Activated CD8-positive, alpha-beta T cell treated with anti-CD3 and anti-CD28 coated beads for 36 hours (primary cell): Measurements from ENCODE around the gene MYO9A. TPM values are rescaled to one million over a fixed set of nuclear protein-coding genes. Genes with fewer than 3 reads are reported as not detected.

ENCODE experiments used
- ATAC-seq: fragments of 200-7000 bp; cut with Tn5 transposase; one replicate; pipeline ENCODE4 v1.10.0; 2021; ENCODE audit warnings: mild to moderate bottlenecking, moderate library complexity
- CTCF ChIA-PET: fragments of 350-600 bp; sonication (Branson Sonifier 250); formaldehyde crosslinking; loops from one replicate; lab custom pipeline; 2021; ENCODE audit warnings: antibody characterized with exemption; lab: Charles Lee
- POLR2A ChIA-PET: fragments of 350-600 bp; sonication (Branson Sonifier 250); formaldehyde crosslinking; loops from one replicate; lab custom pipeline; 2021; ENCODE audit warnings: antibody characterized with exemption; lab: Charles Lee
- DNase-seq: peaks from one replicate; pipeline ENCODE4 v3.0.0-alpha.2; 2020
- H3K27ac Mint-ChIP-seq: one replicate; pipeline ENCODE4 v1.8.0; 2021; ENCODE audit warnings: mild to moderate bottlenecking, mixed read lengths
- H3K27me3 Mint-ChIP-seq: one replicate; pipeline ENCODE4 v1.8.0; 2021; ENCODE audit warnings: mixed read lengths
- H3K36me3 Mint-ChIP-seq: one replicate; pipeline ENCODE4 v1.8.0; 2021; ENCODE audit warnings: low read depth, mixed read lengths
- H3K4me1 Mint-ChIP-seq: one replicate; pipeline ENCODE4 v1.8.0; 2021; ENCODE audit warnings: low read depth, mixed read lengths
- H3K4me3 Mint-ChIP-seq: one replicate; pipeline ENCODE4 v1.8.0; 2021; ENCODE audit warnings: mild to moderate bottlenecking, moderate library complexity, mixed read lengths
- H3K9me3 Mint-ChIP-seq: one replicate; pipeline ENCODE4 v1.8.0; 2021; ENCODE audit warnings: mixed read lengths
- intact Hi-C: fragments of 100-400 bp; cut with micrococcal nuclease; formaldehyde crosslinking; loops from one replicate; pipeline ENCODE4 v1.10.0; 2022
- total RNA-seq, 2 experiments: library from RNA; stranded (reverse); gene quantifications; one replicate each; pipeline ENCODE4 v1.2.3, GENCODE V29; 2021
- TF ChIP-seq, protein P1 (sequence below): fragments of 200-600 bp; IDR thresholded peaks from one replicate; pipeline ENCODE4 v1.8.0; 2022; ENCODE audit warnings: antibody characterized with exemption, mild to moderate bottlenecking

The MYO9A gene
- total RNA-seq, 2 experiments from 2014 or later, result 16.8 to 18.7 TPM

DNA sequence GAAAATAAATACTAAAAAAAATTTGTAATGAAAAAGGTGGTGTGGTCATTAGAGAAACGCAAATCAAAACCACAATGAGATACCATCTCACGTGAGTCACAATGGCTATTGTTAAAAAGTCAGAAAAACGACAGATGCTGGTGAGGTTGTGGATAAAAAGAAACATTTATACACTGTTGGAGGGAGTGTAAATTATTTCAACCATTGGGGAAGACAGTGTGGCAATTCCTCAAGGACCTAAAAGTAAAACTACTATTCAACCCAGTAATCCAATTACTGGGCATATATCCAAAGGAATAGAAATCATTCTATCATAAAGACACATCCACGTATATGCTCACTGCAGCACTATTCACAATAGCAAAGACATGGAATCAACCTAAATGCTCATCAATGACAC is 120.3 kb downstream of the MYO9A start:
- peaks cover 21% of the 10 kb centered on the region for H3K36me3 Mint-ChIP-seq
- ATAC-seq (no peak), DNase-seq (no peak)
- H3K27me3 Mint-ChIP-seq, result no peaks in the 10 kb centered on the region
- H3K4me3 Mint-ChIP-seq, result no peak overlapping the region
- intact Hi-C loops, result no loop called here
- no peak overlapping the region for H3K27ac Mint-ChIP-seq
- CTCF ChIA-PET, result no interaction called here
- TF ChIP-seq, protein P1, sequence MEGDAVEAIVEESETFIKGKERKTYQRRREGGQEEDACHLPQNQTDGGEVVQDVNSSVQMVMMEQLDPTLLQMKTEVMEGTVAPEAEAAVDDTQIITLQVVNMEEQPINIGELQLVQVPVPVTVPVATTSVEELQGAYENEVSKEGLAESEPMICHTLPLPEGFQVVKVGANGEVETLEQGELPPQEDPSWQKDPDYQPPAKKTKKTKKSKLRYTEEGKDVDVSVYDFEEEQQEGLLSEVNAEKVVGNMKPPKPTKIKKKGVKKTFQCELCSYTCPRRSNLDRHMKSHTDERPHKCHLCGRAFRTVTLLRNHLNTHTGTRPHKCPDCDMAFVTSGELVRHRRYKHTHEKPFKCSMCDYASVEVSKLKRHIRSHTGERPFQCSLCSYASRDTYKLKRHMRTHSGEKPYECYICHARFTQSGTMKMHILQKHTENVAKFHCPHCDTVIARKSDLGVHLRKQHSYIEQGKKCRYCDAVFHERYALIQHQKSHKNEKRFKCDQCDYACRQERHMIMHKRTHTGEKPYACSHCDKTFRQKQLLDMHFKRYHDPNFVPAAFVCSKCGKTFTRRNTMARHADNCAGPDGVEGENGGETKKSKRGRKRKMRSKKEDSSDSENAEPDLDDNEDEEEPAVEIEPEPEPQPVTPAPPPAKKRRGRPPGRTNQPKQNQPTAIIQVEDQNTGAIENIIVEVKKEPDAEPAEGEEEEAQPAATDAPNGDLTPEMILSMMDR, result no peak
- H3K4me1 Mint-ChIP-seq, result no peaks in the 10 kb centered on the region
- H3K9me3 Mint-ChIP-seq, result no peaks in the 10 kb centered on the region
- POLR2A ChIA-PET, result no interaction called here

DNA sequence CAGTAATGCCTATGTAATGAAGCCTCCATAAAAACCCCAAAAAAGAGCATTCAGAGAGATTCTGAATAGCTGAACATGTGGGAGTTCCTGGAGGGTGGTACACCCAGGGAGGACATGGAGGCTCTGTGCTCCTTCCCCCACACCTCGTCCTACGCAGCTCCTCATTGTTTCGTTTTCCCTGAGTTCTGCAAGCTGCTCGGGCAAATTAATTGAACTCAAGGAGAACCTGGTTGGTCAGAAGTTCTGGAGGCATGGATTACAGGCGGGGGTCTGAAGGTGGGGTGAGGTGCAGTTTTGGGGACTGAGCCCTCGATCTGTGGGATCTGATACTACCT is 142.2 kb downstream of the MYO9A start:
- no peak overlapping the region for H3K4me3 Mint-ChIP-seq
- H3K27ac Mint-ChIP-seq, result no peak overlapping the region
- intact Hi-C loops, result no loop called here

DNA sequence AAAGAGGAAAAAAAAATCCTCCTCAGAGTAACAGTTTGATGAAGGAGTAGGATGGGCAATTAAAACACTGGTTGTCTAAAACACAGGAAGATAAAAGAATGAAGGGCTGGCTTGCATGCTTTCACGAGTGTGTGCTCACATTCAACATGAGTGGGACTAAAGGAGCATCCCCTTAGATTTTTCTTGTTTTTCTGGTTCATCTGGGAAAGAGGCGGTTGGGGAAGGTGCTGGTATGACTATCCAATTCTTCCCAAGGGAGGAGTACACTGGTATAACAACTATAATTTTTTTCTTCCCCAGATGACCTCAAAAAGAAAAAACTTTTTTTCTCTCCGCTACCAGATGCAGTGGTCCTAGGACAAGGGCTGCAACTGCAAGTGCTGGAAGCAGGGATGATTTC is 143.7 kb downstream of the MYO9A start:
- ATAC-seq (no peak), DNase-seq (no peak)
- Mint-ChIP-seq H3K36me3 (peaks cover 3% of the 10 kb centered on the region), H3K27ac (no peak overlapping the region), H3K4me1 (no peaks in the 10 kb centered on the region), H3K9me3 (no peaks in the 10 kb centered on the region), H3K4me3 (no peak overlapping the region), H3K27me3 (no peaks in the 10 kb centered on the region)
- TF ChIP-seq, protein P1, result no peak
- intact Hi-C loops, result no loop called here
- ChIA-PET POLR2A (no interaction called here), CTCF (no interaction called here)

More for the DNA sequence above, 142.2 kb downstream of the MYO9A start:
- TF ChIP-seq, protein P1, result no peak
- Mint-ChIP-seq H3K36me3 (peaks cover 3% of the 10 kb centered on the region), H3K9me3 (no peaks in the 10 kb centered on the region), H3K27me3 (no peaks in the 10 kb centered on the region), H3K4me1 (no peaks in the 10 kb centered on the region)
- DNase-seq, result no peak
- ATAC-seq, result no peak
- ChIA-PET POLR2A (no interaction called here), CTCF (no interaction called here)

DNA sequence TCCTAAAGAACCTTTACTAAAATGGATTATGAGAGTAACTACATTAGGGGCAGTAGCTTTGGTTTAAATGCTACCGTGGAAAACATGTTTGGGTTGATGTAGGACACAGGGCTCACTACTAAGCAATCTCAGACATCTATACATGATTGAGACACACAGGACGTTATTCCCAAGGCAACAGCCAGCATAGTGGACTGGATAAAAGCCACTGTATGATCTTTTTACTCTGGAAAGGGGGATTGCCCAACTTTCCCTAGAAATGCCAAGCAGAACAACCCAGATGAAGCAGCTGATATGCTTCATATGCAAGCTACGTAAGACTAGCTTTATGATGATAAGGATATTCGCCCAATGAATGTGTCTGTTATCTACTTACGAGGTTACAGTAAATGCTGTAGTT is 144.6 kb downstream of the MYO9A start:
- intact Hi-C loops, result no loop called here
- Mint-ChIP-seq H3K4me1 (no peaks in the 10 kb centered on the region), H3K27ac (no peak overlapping the region), H3K36me3 (peaks cover 3% of the 10 kb centered on the region), H3K27me3 (no peaks in the 10 kb centered on the region), H3K9me3 (no peaks in the 10 kb centered on the region), H3K4me3 (no peak overlapping the region)
- no peak for DNase-seq
- TF ChIP-seq, protein P1, result no peak
- POLR2A ChIA-PET, result no interaction called here
- ATAC-seq, result no peak
- CTCF ChIA-PET, result no interaction called here

DNA sequence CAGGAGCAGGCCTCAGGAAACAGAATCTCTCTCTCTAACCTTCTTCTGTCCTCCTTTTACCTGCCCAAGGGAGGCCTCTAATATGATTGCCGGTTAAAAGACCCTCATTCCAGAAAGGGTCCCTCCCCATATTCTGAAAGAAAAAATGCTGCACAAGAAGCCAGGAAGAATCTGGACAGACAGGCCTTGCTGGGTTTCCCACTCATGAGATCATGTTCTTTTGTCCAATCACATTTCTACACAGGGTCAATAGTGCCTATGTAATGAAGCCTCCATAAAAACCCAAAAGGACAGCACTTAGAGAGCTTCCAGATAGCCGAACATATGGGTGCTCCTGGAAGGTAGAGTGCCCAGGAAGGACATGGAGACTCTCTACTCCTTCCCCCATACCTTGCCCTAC is 146.0 kb downstream of the MYO9A start:
- Mint-ChIP-seq H3K4me1 (no peaks in the 10 kb centered on the region), H3K4me3 (no peak overlapping the region), H3K27ac (no peak overlapping the region), H3K36me3 (no peaks in the 10 kb centered on the region), H3K9me3 (no peaks in the 10 kb centered on the region), H3K27me3 (no peaks in the 10 kb centered on the region)
- CTCF ChIA-PET, result no interaction called here
- ATAC-seq (no peak), DNase-seq (no peak)
- intact Hi-C loops, result no loop called here
- TF ChIP-seq, protein P1, result no peak
- POLR2A ChIA-PET, result no interaction called here
